WTC11 (cell line): ENCODE results near the gene PLIN5. TPM values are rescaled to one million over a fixed set of nuclear protein-coding genes. Genes with fewer than 3 reads are reported as not detected.

Experiments
- ATAC-seq: fragments of 200-7000 bp; cut with Tn5 transposase; 2 replicates; pipeline ENCODE4 v1.10.0; 2021; ENCODE audit warnings: mild to moderate bottlenecking, moderate library complexity
- CTCF ChIA-PET: fragments of 300-600 bp; sonication (Branson Sonifier 250); formaldehyde crosslinking; loops from one replicate; lab custom pipeline; 2021; ENCODE audit warnings: antibody characterized with exemption; lab: Charles Lee
- POLR2A ChIA-PET: fragments of 350-600 bp; sonication (Branson Sonifier 250); formaldehyde crosslinking; loops from one replicate; lab custom pipeline; 2021; ENCODE audit warnings: antibody characterized with exemption; lab: Charles Lee
- DNase-seq: peaks from one replicate; pipeline ENCODE4 v3.0.0; 2021; ENCODE audit warnings: low spot score
- H3K27ac Mint-ChIP-seq: 2 replicates; pipeline ENCODE4 v1.8.0; 2021; ENCODE audit warnings: mixed read lengths
- H3K27me3 Mint-ChIP-seq: 2 replicates; pipeline ENCODE4 v1.8.0; 2021; ENCODE audit warnings: low read depth, mild to moderate bottlenecking, moderate library complexity, mixed read lengths
- H3K36me3 Mint-ChIP-seq: 2 replicates; pipeline ENCODE4 v1.8.0; 2021; ENCODE audit warnings: mixed read lengths
- H3K4me1 Mint-ChIP-seq: 2 replicates; pipeline ENCODE4 v1.8.0; 2022; ENCODE audit warnings: mixed read lengths
- H3K4me3 Mint-ChIP-seq: 2 replicates; pipeline ENCODE4 v1.8.0; 2021; ENCODE audit warnings: mild to moderate bottlenecking, moderate library complexity, mixed read lengths
- H3K9me3 Mint-ChIP-seq: 2 replicates; pipeline ENCODE4 v1.8.0; 2021; ENCODE audit warnings: mixed read lengths
- EMX1 ChIP-seq: fragments of 250-450 bp; sonication (Bioruptor Pico); IDR thresholded peaks from 2 replicates; pipeline ENCODE4 v1.8.0; 2021; ENCODE audit warnings: mild to moderate bottlenecking
- FOXP1 ChIP-seq: sonication (generic); formaldehyde crosslinking; IDR thresholded peaks from 2 replicates; pipeline ENCODE4 v1.8.0; 2022; ENCODE audit warnings: missing genetic modification reagents, mild to moderate bottlenecking, moderate library complexity, borderline replicate concordance
- IRF2 ChIP-seq: sonication (generic); formaldehyde crosslinking; IDR thresholded peaks from 2 replicates; pipeline ENCODE4 v1.8.0; 2022; ENCODE audit warnings: low read depth, missing genetic modification reagents, borderline replicate concordance
- MXD4 ChIP-seq: fragments of 250-450 bp; sonication (Bioruptor Pico); IDR thresholded peaks from 2 replicates; pipeline ENCODE4 v1.8.0; 2021; ENCODE audit warnings: mild to moderate bottlenecking, moderate library complexity, borderline replicate concordance
- NR2C2 ChIP-seq: sonication (generic); formaldehyde crosslinking; IDR thresholded peaks from 2 replicates; pipeline ENCODE4 v1.8.0; 2022; ENCODE audit warnings: mild to moderate bottlenecking, missing genetic modification reagents
- PREB ChIP-seq: sonication (generic); formaldehyde crosslinking; IDR thresholded peaks from 2 replicates; pipeline ENCODE4 v1.8.1; 2022; ENCODE audit warnings: mild to moderate bottlenecking, missing genetic modification reagents, moderate library complexity, borderline replicate concordance
- RELA ChIP-seq: sonication (generic); formaldehyde crosslinking; IDR thresholded peaks from 2 replicates; pipeline ENCODE4 v1.8.1; 2022; ENCODE audit warnings: missing genetic modification reagents, mild to moderate bottlenecking, borderline replicate concordance
- SMAD4 ChIP-seq: sonication (generic); formaldehyde crosslinking; IDR thresholded peaks from 2 replicates; pipeline ENCODE4 v1.8.0; 2022; ENCODE audit warnings: mild to moderate bottlenecking, missing genetic modification reagents
- TCF7 ChIP-seq: sonication (generic); formaldehyde crosslinking; IDR thresholded peaks from 2 replicates; pipeline ENCODE4 v1.8.0; 2022; ENCODE audit warnings: mild to moderate bottlenecking, low read depth, missing genetic modification reagents, moderate library complexity
- TEAD1 ChIP-seq: sonication (generic); formaldehyde crosslinking; IDR thresholded peaks from 2 replicates; pipeline ENCODE4 v1.8.0; 2022; ENCODE audit warnings: mild to moderate bottlenecking, missing genetic modification reagents
- ZNF423 ChIP-seq: fragments of 250-450 bp; sonication (Bioruptor Pico); IDR thresholded peaks from 2 replicates; pipeline ENCODE4 v2.1.2; 2022; ENCODE audit warnings: mild to moderate bottlenecking, moderate library complexity
- ZNF532 ChIP-seq: fragments of 250-450 bp; sonication (Bioruptor Pico); IDR thresholded peaks from 2 replicates; pipeline ENCODE4 v1.9.0; 2021; ENCODE audit warnings: mild to moderate bottlenecking, borderline replicate concordance
- total RNA-seq: library from RNA; stranded (reverse); gene quantifications from 3 replicates; pipeline ENCODE4 v1.2.3, GENCODE V29; 2021
- TF ChIP-seq, protein P1 (sequence below): fragments of 200-600 bp; IDR thresholded peaks from 2 replicates; pipeline ENCODE4 v1.8.0; 2022; ENCODE audit warnings: antibody characterized with exemption
- TF ChIP-seq, protein P2 (sequence below): sonication (generic); formaldehyde crosslinking; IDR thresholded peaks from 2 replicates; pipeline ENCODE4 v1.8.0; 2022; ENCODE audit warnings: mild to moderate bottlenecking, missing genetic modification reagents
- TF ChIP-seq, protein P3 (sequence below): fragments of 250-450 bp; sonication (Bioruptor Pico); IDR thresholded peaks from 2 replicates; pipeline ENCODE4 v1.9.0; 2021; ENCODE audit warnings: mild to moderate bottlenecking

Gene PLIN5
- total RNA-seq, 1 experiment from 2014 or later = 3.9 TPM

DNA sequence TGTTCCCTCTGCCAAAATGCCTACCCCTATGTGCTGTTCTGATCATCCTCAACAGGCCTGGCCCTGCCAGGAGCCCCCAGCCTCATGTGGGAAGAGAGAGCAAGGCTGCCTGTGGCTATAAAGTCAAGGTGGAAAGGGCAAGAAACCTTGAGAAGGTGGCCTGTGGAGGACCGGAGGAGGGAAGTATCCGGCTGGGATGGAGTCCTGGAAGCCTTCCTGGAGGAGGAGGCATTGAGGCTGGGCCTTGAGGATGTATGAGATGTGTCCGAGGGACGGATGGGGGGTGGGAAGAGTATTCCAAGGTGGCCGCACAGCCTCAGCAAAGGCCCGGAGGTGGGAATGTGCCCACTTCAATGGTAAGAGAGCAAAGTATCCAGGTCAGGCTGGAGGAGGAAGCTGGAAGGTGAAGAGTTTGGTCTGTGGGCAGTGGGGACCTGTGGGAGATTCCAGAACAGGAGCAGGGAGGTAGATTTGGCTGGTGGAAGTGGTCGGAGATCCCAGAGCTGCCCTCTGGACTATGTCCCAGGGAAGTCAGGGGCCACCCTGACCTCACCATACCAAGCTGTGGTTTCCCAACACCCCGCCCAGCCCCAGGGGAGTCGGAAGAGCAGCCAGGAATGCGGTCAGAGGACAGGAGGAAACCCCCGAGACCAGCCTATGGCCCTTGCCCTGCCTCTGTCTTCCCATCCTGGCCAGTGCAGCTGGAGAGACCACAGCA is 13.7 kb downstream of the PLIN5 start:
- Mint-ChIP-seq H3K9me3 (no peaks in the 10 kb centered on the region), H3K36me3 (no peaks in the 10 kb centered on the region), H3K27me3 (peaks cover 55% of the 10 kb centered on the region), H3K27ac (no peak overlapping the region), H3K4me3 (no peak overlapping the region), H3K4me1 (no peaks in the 10 kb centered on the region)
- ATAC-seq = no peak
- ChIA-PET POLR2A (no interaction called here), CTCF (interaction anchor here (0.6 to 1.8 kb wide), 10 partner anchors 14 to 116 kb away, joined by 3 to 14 read pairs (median 4); partner anchors contain the start of gene PLIN5)
- DNase-seq = no peak
- TF ChIP-seq TEAD1 (CRISPR knock-in tag) (no peak), RELA (CRISPR knock-in tag) (no peak), IRF2 (CRISPR knock-in tag) (no peak), TCF7 (no peak), MXD4 (no peak), ZNF532 (CRISPR knock-in tag) (no peak), SMAD4 (CRISPR knock-in tag) (no peak), PREB (CRISPR knock-in tag) (no peak), FOXP1 (CRISPR knock-in tag) (no peak), NR2C2 (no peak), ZNF423 (no peak), EMX1 (CRISPR knock-in tag) (no peak)
- TF ChIP-seq, protein P1, sequence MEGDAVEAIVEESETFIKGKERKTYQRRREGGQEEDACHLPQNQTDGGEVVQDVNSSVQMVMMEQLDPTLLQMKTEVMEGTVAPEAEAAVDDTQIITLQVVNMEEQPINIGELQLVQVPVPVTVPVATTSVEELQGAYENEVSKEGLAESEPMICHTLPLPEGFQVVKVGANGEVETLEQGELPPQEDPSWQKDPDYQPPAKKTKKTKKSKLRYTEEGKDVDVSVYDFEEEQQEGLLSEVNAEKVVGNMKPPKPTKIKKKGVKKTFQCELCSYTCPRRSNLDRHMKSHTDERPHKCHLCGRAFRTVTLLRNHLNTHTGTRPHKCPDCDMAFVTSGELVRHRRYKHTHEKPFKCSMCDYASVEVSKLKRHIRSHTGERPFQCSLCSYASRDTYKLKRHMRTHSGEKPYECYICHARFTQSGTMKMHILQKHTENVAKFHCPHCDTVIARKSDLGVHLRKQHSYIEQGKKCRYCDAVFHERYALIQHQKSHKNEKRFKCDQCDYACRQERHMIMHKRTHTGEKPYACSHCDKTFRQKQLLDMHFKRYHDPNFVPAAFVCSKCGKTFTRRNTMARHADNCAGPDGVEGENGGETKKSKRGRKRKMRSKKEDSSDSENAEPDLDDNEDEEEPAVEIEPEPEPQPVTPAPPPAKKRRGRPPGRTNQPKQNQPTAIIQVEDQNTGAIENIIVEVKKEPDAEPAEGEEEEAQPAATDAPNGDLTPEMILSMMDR = no peak
- TF ChIP-seq, protein P2, sequence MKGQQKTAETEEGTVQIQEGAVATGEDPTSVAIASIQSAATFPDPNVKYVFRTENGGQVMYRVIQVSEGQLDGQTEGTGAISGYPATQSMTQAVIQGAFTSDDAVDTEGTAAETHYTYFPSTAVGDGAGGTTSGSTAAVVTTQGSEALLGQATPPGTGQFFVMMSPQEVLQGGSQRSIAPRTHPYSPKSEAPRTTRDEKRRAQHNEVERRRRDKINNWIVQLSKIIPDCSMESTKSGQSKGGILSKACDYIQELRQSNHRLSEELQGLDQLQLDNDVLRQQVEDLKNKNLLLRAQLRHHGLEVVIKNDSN (CRISPR knock-in tag) = no peak
- TF ChIP-seq, protein P3, sequence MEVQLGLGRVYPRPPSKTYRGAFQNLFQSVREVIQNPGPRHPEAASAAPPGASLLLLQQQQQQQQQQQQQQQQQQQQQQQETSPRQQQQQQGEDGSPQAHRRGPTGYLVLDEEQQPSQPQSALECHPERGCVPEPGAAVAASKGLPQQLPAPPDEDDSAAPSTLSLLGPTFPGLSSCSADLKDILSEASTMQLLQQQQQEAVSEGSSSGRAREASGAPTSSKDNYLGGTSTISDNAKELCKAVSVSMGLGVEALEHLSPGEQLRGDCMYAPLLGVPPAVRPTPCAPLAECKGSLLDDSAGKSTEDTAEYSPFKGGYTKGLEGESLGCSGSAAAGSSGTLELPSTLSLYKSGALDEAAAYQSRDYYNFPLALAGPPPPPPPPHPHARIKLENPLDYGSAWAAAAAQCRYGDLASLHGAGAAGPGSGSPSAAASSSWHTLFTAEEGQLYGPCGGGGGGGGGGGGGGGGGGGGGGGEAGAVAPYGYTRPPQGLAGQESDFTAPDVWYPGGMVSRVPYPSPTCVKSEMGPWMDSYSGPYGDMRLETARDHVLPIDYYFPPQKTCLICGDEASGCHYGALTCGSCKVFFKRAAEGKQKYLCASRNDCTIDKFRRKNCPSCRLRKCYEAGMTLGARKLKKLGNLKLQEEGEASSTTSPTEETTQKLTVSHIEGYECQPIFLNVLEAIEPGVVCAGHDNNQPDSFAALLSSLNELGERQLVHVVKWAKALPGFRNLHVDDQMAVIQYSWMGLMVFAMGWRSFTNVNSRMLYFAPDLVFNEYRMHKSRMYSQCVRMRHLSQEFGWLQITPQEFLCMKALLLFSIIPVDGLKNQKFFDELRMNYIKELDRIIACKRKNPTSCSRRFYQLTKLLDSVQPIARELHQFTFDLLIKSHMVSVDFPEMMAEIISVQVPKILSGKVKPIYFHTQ (CRISPR knock-in tag) = no peak
